GM12801 (cell line): ENCODE measurements around the gene HECA.

ENCODE experiments used
- CTCF ChIP-seq: IDR thresholded peaks from one replicate; pipeline ENCODE4 v1.5.1; 2011; ENCODE audit warnings: control low read depth; ENCODE audit not compliant: insufficient read length; ENCODE audit errors: extremely low read depth

The HECA gene

GRCh38 chr6:139175389-139175948 lies 40.6 kb downstream of the HECA start:
- no peak for TF ChIP-seq CTCF

GRCh38 chr6:139181236-139181635 lies 46.4 kb downstream of the HECA start:
- TF ChIP-seq CTCF: no peak

- no peak for TF ChIP-seq CTCF
These were observed 49.2 kb downstream of the HECA start for GRCh38 chr6:139184047-139184446.

GRCh38 chr6:139184459-139184858 lies 49.6 kb downstream of the HECA start:
- no peak for TF ChIP-seq CTCF

GRCh38 chr6:139186242-139186641 lies 51.4 kb downstream of the HECA start:
- TF ChIP-seq CTCF: no peak

- no peak for TF ChIP-seq CTCF
These were observed 51.8 kb downstream of the HECA start for GRCh38 chr6:139186692-139187091.

- TF ChIP-seq CTCF: no peak
These were observed 52.6 kb downstream of the HECA start for GRCh38 chr6:139187489-139187888.
